DND-41 (cell line): ENCODE results near the gene PIP4K2A.

Experiments
- ATAC-seq: fragments of 200-7000 bp; cut with Tn5 transposase; 3 replicates; pipeline ENCODE4 v1.9.1; 2021; ENCODE audit warnings: low read depth; ENCODE audit not compliant: insufficient read depth
- DNase-seq: peaks from one replicate; pipeline ENCODE4 v3.0.0-alpha.2; 2020
- H2AFZ ChIP-seq: 2 replicates; pipeline ENCODE4 v1.6.0; 2012; ENCODE audit warnings: low read depth, low read length
- H3K27ac ChIP-seq: 2 replicates; pipeline ENCODE4 v1.5.1; 2012; ENCODE audit warnings: low read length, inconsistent platforms
- H3K27me3 ChIP-seq: fragments of 200-600 bp; sonication (generic); 2 replicates; pipeline ENCODE4 v1.6.0; 2012; ENCODE audit warnings: low read length, mild to moderate bottlenecking, inconsistent platforms; ENCODE audit not compliant: insufficient read depth, poor library complexity
- H3K36me3 ChIP-seq: 2 replicates; pipeline ENCODE4 v1.5.1; 2012; ENCODE audit warnings: low read length, inconsistent platforms; ENCODE audit not compliant: insufficient read depth
- H3K4me1 ChIP-seq: 2 replicates; pipeline ENCODE4 v1.5.1; 2012; ENCODE audit warnings: mild to moderate bottlenecking, low read length; ENCODE audit not compliant: insufficient read depth
- H3K4me2 ChIP-seq: 2 replicates; pipeline ENCODE4 v1.6.0; 2012; ENCODE audit warnings: mild to moderate bottlenecking, moderate library complexity, low read length, inconsistent platforms; ENCODE audit not compliant: insufficient read depth
- H3K4me3 ChIP-seq, 2 experiments: fragments of 200-600 bp in 1 of 2; shearing (Covaris generic) in 1 of 2; 2 replicates each; pipeline ENCODE4 v1.5.1; 2012 to 2016; ENCODE audit warnings: inconsistent platforms in 2 of 2, low read length in 2 of 2, mild to moderate bottlenecking in 2 of 2, low read depth in 1 of 2, moderate library complexity in 1 of 2
- H3K79me2 ChIP-seq: 2 replicates; pipeline ENCODE4 v1.6.0; 2012; ENCODE audit warnings: low read length, inconsistent platforms; ENCODE audit not compliant: insufficient read depth
- H3K9ac ChIP-seq: 2 replicates; pipeline ENCODE4 v1.6.0; 2012; ENCODE audit warnings: low read depth, mild to moderate bottlenecking, inconsistent platforms, low read length, moderate library complexity
- H3K9me3 ChIP-seq: 2 replicates; pipeline ENCODE4 v1.5.1; 2012; ENCODE audit warnings: low read length, moderate library complexity, mild to moderate bottlenecking, inconsistent platforms; ENCODE audit not compliant: insufficient read depth, severe bottlenecking
- H4K20me1 ChIP-seq: 2 replicates; pipeline ENCODE4 v1.6.0; 2012; ENCODE audit warnings: low read length; ENCODE audit not compliant: insufficient read depth
- CTCF ChIP-seq: IDR thresholded peaks from 2 replicates; pipeline ENCODE4 v1.5.1; 2012; ENCODE audit warnings: borderline replicate concordance, low read length, moderate library complexity, mild to moderate bottlenecking; ENCODE audit not compliant: poor library complexity, severe bottlenecking; ENCODE audit errors: extremely low read depth
- EZH2 ChIP-seq: IDR thresholded peaks from 3 replicates; pipeline ENCODE4 v1.6.1; 2012; ENCODE audit warnings: borderline replicate concordance, low read depth, mild to moderate bottlenecking, moderate library complexity, low read length, inconsistent platforms; ENCODE audit not compliant: severe bottlenecking

Gene PIP4K2A

GRCh38 chr10:22568928-22569327, 145.4 kb downstream of the PIP4K2A start:
- no peak for DNase-seq
- no peak overlapping the region for H3K4me3 ChIP-seq
- no peak for TF ChIP-seq CTCF
- TF ChIP-seq EZH2, result no peak
- no peak overlapping the region for H3K4me2 ChIP-seq
- H4K20me1 ChIP-seq, result 0 out of 2 replicates have a peak, but pooled peaks cover 3% of the 10 kb centered on the region
- H3K27ac ChIP-seq, result no peak overlapping the region
- no peaks in the 10 kb centered on the region for H3K79me2 ChIP-seq
- no peak for ATAC-seq
- no peaks in the 10 kb centered on the region for H3K4me1 ChIP-seq
- no peak overlapping the region for H2AFZ ChIP-seq
- no peaks in the 10 kb centered on the region for H3K9me3 ChIP-seq
- H3K36me3 ChIP-seq, result peaks cover 69% of the 10 kb centered on the region
- H3K27me3 ChIP-seq, result no peaks in the 10 kb centered on the region
- no peak overlapping the region for H3K9ac ChIP-seq

GRCh38 chr10:22564060-22564459, 150.3 kb downstream of the PIP4K2A start:
- H3K9ac ChIP-seq, result no peak overlapping the region
- no peak overlapping the region for H2AFZ ChIP-seq
- no peak overlapping the region for H3K27ac ChIP-seq
- H3K4me3 ChIP-seq, result no peak overlapping the region
- H3K9me3 ChIP-seq, result no peaks in the 10 kb centered on the region
- H3K4me1 ChIP-seq, result no peaks in the 10 kb centered on the region
- no peaks in the 10 kb centered on the region for H3K79me2 ChIP-seq
- TF ChIP-seq CTCF (no peak), EZH2 (no peak)
- no peak for DNase-seq
- H3K27me3 ChIP-seq, result no peaks in the 10 kb centered on the region
- H4K20me1 ChIP-seq, result no peaks in the 10 kb centered on the region
- no peak overlapping the region for H3K4me2 ChIP-seq
- no peak for ATAC-seq
- peaks cover 45% of the 10 kb centered on the region for H3K36me3 ChIP-seq

GRCh38 chr10:22561909-22562308, 152.5 kb downstream of the PIP4K2A start:
- H3K36me3 ChIP-seq, result peaks cover 27% of the 10 kb centered on the region
- H3K27me3 ChIP-seq, result no peaks in the 10 kb centered on the region
- H3K27ac ChIP-seq, result no peak overlapping the region
- no peaks in the 10 kb centered on the region for H3K4me1 ChIP-seq
- no peak overlapping the region for H3K9ac ChIP-seq
- TF ChIP-seq EZH2, result no peak
- no peak for TF ChIP-seq CTCF
- H4K20me1 ChIP-seq, result no peaks in the 10 kb centered on the region
- H3K9me3 ChIP-seq, result no peaks in the 10 kb centered on the region
- H3K79me2 ChIP-seq, result no peaks in the 10 kb centered on the region
- H2AFZ ChIP-seq, result no peak overlapping the region
- H3K4me3 ChIP-seq, result no peak overlapping the region
- H3K4me2 ChIP-seq, result no peak overlapping the region
- ATAC-seq, result no peak
- no peak for DNase-seq

- ATAC-seq, result no peak
- TF ChIP-seq EZH2, result no peak
- TF ChIP-seq CTCF, result no peak
Measured at GRCh38 chr10:22560913-22561239, 153.5 kb downstream of the PIP4K2A start.

More at GRCh38 chr10:22560913-22561239, 153.5 kb downstream of the PIP4K2A start:
- DNase-seq, result no peak
- Histone ChIP-seq H3K27me3 (no peaks in the 10 kb centered on the region), H2AFZ (no peak overlapping the region), H3K4me2 (no peak overlapping the region), H3K9ac (no peak overlapping the region), H3K36me3 (peaks cover 27% of the 10 kb centered on the region), H3K4me1 (no peaks in the 10 kb centered on the region), H3K9me3 (no peaks in the 10 kb centered on the region), H3K4me3 (no peak overlapping the region), H3K27ac (no peak overlapping the region), H3K79me2 (no peaks in the 10 kb centered on the region), H4K20me1 (no peaks in the 10 kb centered on the region)
